H9 (cell line): ENCODE measurements around the gene RANGAP1. TPM values are rescaled to one million over a fixed set of nuclear protein-coding genes. Genes with fewer than 3 reads are reported as not detected.

Experiments
- DNase-seq: peaks from one replicate; pipeline ENCODE4 v3.0.0-alpha.2; 2017
- H2AFZ ChIP-seq: one replicate; pipeline ENCODE4 v1.6.1; 2013; ENCODE audit warnings: mild to moderate bottlenecking, low read length, control low read depth, moderate library complexity
- H2AK5ac ChIP-seq: 2 replicates; pipeline ENCODE4 v1.6.1; 2013; ENCODE audit warnings: low read length, control low read depth, mixed read lengths; ENCODE audit not compliant: insufficient read length
- H2BK120ac ChIP-seq: one replicate; pipeline ENCODE4 v1.6.1; 2013; ENCODE audit warnings: low read depth, mild to moderate bottlenecking, low read length, control low read depth, inconsistent platforms; ENCODE audit not compliant: poor library complexity, severe bottlenecking
- H2BK12ac ChIP-seq: 2 replicates; pipeline ENCODE4 v1.6.1; 2013; ENCODE audit warnings: low read length, control low read depth, mixed read lengths, low read depth; ENCODE audit not compliant: insufficient read length
- H2BK15ac ChIP-seq: 2 replicates; pipeline ENCODE4 v1.6.1; 2013; ENCODE audit warnings: low read depth, low read length, control low read depth
- H2BK20ac ChIP-seq: one replicate; pipeline ENCODE4 v1.6.1; 2013; ENCODE audit warnings: low read depth, mild to moderate bottlenecking, low read length, control low read depth, inconsistent platforms; ENCODE audit not compliant: poor library complexity, severe bottlenecking
- H2BK5ac ChIP-seq: 2 replicates; pipeline ENCODE4 v1.6.1; 2013; ENCODE audit warnings: low read length, control low read depth, mixed read lengths; ENCODE audit not compliant: insufficient read length
- H3K14ac ChIP-seq: 2 replicates; pipeline ENCODE4 v1.6.1; 2013; ENCODE audit warnings: low read length, control low read depth; ENCODE audit not compliant: insufficient read depth
- H3K18ac ChIP-seq: 2 replicates; pipeline ENCODE4 v1.6.1; 2013; ENCODE audit warnings: low read depth, mild to moderate bottlenecking, mixed read lengths, low read length, control low read depth; ENCODE audit not compliant: insufficient read length
- H3K23ac ChIP-seq: 2 replicates; pipeline ENCODE4 v1.6.1; 2013; ENCODE audit warnings: low read length, control low read depth, mixed read lengths, low read depth; ENCODE audit not compliant: insufficient read length
- H3K23me2 ChIP-seq: 2 replicates; pipeline ENCODE4 v1.6.1; 2013; ENCODE audit warnings: low read depth, mild to moderate bottlenecking, mixed read lengths, low read length, control low read depth; ENCODE audit not compliant: insufficient read length, poor library complexity, severe bottlenecking
- H3K27ac ChIP-seq: 2 replicates; pipeline ENCODE4 v1.5.1; 2013; ENCODE audit warnings: low read length, control low read depth, mixed read lengths, low read depth; ENCODE audit not compliant: insufficient read length
- H3K27me3 ChIP-seq: 2 replicates; pipeline ENCODE4 v1.6.1; 2013; ENCODE audit warnings: low read length, control low read depth, inconsistent platforms; ENCODE audit not compliant: insufficient read depth
- H3K4ac ChIP-seq: 2 replicates; pipeline ENCODE4 v1.6.1; 2013; ENCODE audit warnings: low read depth, mild to moderate bottlenecking, control low read depth, inconsistent platforms, low read length, moderate library complexity
- H3K4me1 ChIP-seq: 2 replicates; pipeline ENCODE4 v1.6.1; 2013; ENCODE audit warnings: low read length, control low read depth, inconsistent platforms; ENCODE audit not compliant: insufficient read depth
- H3K4me2 ChIP-seq: 2 replicates; pipeline ENCODE4 v1.6.1; 2013; ENCODE audit warnings: low read length, control low read depth, mixed read lengths; ENCODE audit not compliant: insufficient read length, insufficient read depth
- H3K56ac ChIP-seq: 2 replicates; pipeline ENCODE4 v1.6.1; 2013; ENCODE audit warnings: low read depth, mild to moderate bottlenecking, mixed read lengths, low read length, control low read depth; ENCODE audit not compliant: insufficient read length
- H3K79me1 ChIP-seq: 2 replicates; pipeline ENCODE4 v1.6.1; 2013; ENCODE audit warnings: low read depth, mild to moderate bottlenecking, moderate library complexity, low read length, control low read depth, inconsistent platforms; ENCODE audit not compliant: insufficient read depth, poor library complexity, severe bottlenecking
- H3K79me2 ChIP-seq: 2 replicates; pipeline ENCODE4 v1.6.1; 2013; ENCODE audit warnings: low read length, control low read depth, inconsistent platforms; ENCODE audit not compliant: insufficient read depth
- H3K9ac ChIP-seq: 2 replicates; pipeline ENCODE4 v1.6.1; 2013; ENCODE audit warnings: low read length, control low read depth, mixed read lengths; ENCODE audit not compliant: insufficient read length; ENCODE audit errors: extremely low read depth
- H3K9me3 ChIP-seq: one replicate; pipeline ENCODE4 v1.6.1; 2013; ENCODE audit warnings: low read depth, low read length, inconsistent platforms; ENCODE audit not compliant: control insufficient read depth
- H3T11ph ChIP-seq: one replicate; pipeline ENCODE4 v1.6.1; 2013; ENCODE audit warnings: mild to moderate bottlenecking, low read length, control low read depth, inconsistent platforms
- H4K20me1 ChIP-seq: one replicate; pipeline ENCODE4 v1.6.1; 2013; ENCODE audit not compliant: control insufficient read depth, insufficient read length, insufficient read depth
- H4K5ac ChIP-seq: 2 replicates; pipeline ENCODE4 v1.6.1; 2013; ENCODE audit warnings: low read depth, mild to moderate bottlenecking, mixed read lengths, low read length, control low read depth; ENCODE audit not compliant: insufficient read length
- H4K8ac ChIP-seq: replicated peaks from 2 replicates; pipeline ENCODE4 v1.6.1; 2013; ENCODE audit warnings: low read length, control low read depth, mixed read lengths, low read depth; ENCODE audit not compliant: insufficient read length
- H4K91ac ChIP-seq: 2 replicates; pipeline ENCODE4 v1.6.1; 2013; ENCODE audit warnings: low read depth, mild to moderate bottlenecking, moderate library complexity, mixed read lengths, low read length, control low read depth; ENCODE audit not compliant: insufficient read length
- H3K27ac Mint-ChIP-seq, 3 experiments: 2 replicates in 2 of 3; 3 replicates in 1 of 3; pipeline ENCODE4 v1.8.0; 2020 to 2021; ENCODE audit warnings: mixed read lengths in 3 of 3, mild to moderate bottlenecking in 1 of 3, moderate library complexity in 1 of 3
- H3K27me3 Mint-ChIP-seq: 2 replicates; pipeline ENCODE4 v1.8.0; 2021; ENCODE audit warnings: low read depth, mild to moderate bottlenecking, moderate library complexity, mixed read lengths
- H3K36me3 Mint-ChIP-seq, 3 experiments: 2 replicates in 2 of 3; 3 replicates in 1 of 3; pipeline ENCODE4 v1.8.0; 2020 to 2021; ENCODE audit warnings: low read depth in 3 of 3, mixed read lengths in 3 of 3; ENCODE audit not compliant: insufficient read depth in 1 of 3
- H3K4me1 Mint-ChIP-seq, 2 experiments: 2 replicates each; pipeline ENCODE4 v1.8.0; 2020; ENCODE audit warnings: mixed read lengths in 2 of 2
- H3K4me3 Mint-ChIP-seq, 2 experiments: 2 replicates in 1 of 2; 3 replicates in 1 of 2; pipeline ENCODE4 v1.8.0; 2020 to 2021; ENCODE audit warnings: mild to moderate bottlenecking in 2 of 2, mixed read lengths in 2 of 2, moderate library complexity in 1 of 2
- H3K9me3 Mint-ChIP-seq, 2 experiments: 2 replicates in 1 of 2; 3 replicates in 1 of 2; pipeline ENCODE4 v1.8.0; 2020; ENCODE audit warnings: mild to moderate bottlenecking in 2 of 2, mixed read lengths in 2 of 2, moderate library complexity in 1 of 2
- CTCF ChIP-seq: fragments of 200-600 bp; sonication (generic); conservative IDR thresholded peaks from 3 replicates; pipeline ENCODE4 v1.8.0; 2021; ENCODE audit warnings: antibody characterized with exemption, mild to moderate bottlenecking
- WGBS: extraction: QIAGEN DNeasy Blood & Tissue Kit; methylation state at CpG from one replicate; pipeline ENCODE4 v1.1.7; 2013; ENCODE audit warnings: missing lambda C conversion rate, low lambda C conversion rate, mixed read lengths; ENCODE audit not compliant: insufficient read length; ENCODE audit errors: extremely low coverage; 5-methylcytosine and 5-hydroxymethylcytosine counted together
- total RNA-seq: library from RNA; stranded (reverse); gene quantifications from 2 replicates; pipeline ENCODE4 v1.2.1, GENCODE V29; 2021

RANGAP1 gene
- total RNA-seq, 1 experiment from 2014 or later, result 130 TPM

GRCh38 chr22:41273128-41273527 is 12.9 kb downstream of the RANGAP1 start:
- no peak for DNase-seq
- H3K4me3 Mint-ChIP-seq, result no peak overlapping the region
- Histone ChIP-seq H4K5ac (no peak overlapping the region), H2BK120ac (no peak overlapping the region), H3T11ph (no peak overlapping the region), H3K9me3 (no peaks in the 10 kb centered on the region), H3K18ac (no peak overlapping the region), H2BK15ac (no peak overlapping the region), H3K4ac (no peak overlapping the region), H3K79me1 (no peaks in the 10 kb centered on the region), H3K4me1 (no peaks in the 10 kb centered on the region), H2BK12ac (no peak overlapping the region), H3K4me2 (no peak overlapping the region), H3K27me3 (no peaks in the 10 kb centered on the region), H2BK20ac (no peak overlapping the region), H2AFZ (no peak overlapping the region), H3K27ac (no peak overlapping the region), H3K79me2 (no peaks in the 10 kb centered on the region), H3K14ac (no peak overlapping the region), H4K20me1 (no peaks in the 10 kb centered on the region), H3K9ac (no peak overlapping the region), H4K91ac (no peak overlapping the region), H2AK5ac (no peak overlapping the region), H4K8ac (no peak overlapping the region), H3K56ac (no peak overlapping the region), H3K23ac (no peak overlapping the region), H3K23me2 (no peaks in the 10 kb centered on the region), H2BK5ac (no peak overlapping the region)
- H3K27me3 Mint-ChIP-seq, result no peaks in the 10 kb centered on the region; the same call in 1 of the 2 replicates
- peaks cover 0 to 2% of the 10 kb centered on the region in 2 experiments; a peak in 1 of 5 replicates for H3K9me3 Mint-ChIP-seq
- H3K36me3 Mint-ChIP-seq, result peaks cover 51 to 85% (median 73%) of the 10 kb centered on the region in 3 experiments; a peak in 6 of 7 replicates
- no peak overlapping the region; a peak in 1 of 7 replicates for H3K27ac Mint-ChIP-seq
- no peak for TF ChIP-seq CTCF
- H3K4me1 Mint-ChIP-seq, result no peaks in the 10 kb centered on the region
- WGBS, result no CpG with 5 or more reads among the region's 7 CpGs
